ENCODE data around the gene MKRN2OS. TPM values are rescaled to one million over a fixed set of nuclear protein-coding genes. Genes with fewer than 3 reads are reported as not detected.

Gene MKRN2OS
- total RNA-seq, 1 donor from 2014 or later, result 0.23 TPM

GRCh38 chr3:12507591-12508281 lies 37.6 kb downstream of the MKRN2OS start:
- DNase-seq (ENCODE audit: low read depth), result no peak
- TF ChIP-seq CTCF (conservative IDR thresholded peaks at IDR 0.05; ENCODE audit: low read depth, low read length), result no peak
- H3K4me3 ChIP-seq (ENCODE audit: low read depth, low read length), result no peak overlapping the region

GRCh38 chr3:12506201-12506709 lies 39.0 kb downstream of the MKRN2OS start:
- DNase-seq (ENCODE audit: low read depth), result no peak
- H3K4me3 ChIP-seq (ENCODE audit: low read depth, low read length), result no peak overlapping the region
- TF ChIP-seq CTCF (conservative IDR thresholded peaks at IDR 0.05; ENCODE audit: low read depth, low read length), result no peak

DNA sequence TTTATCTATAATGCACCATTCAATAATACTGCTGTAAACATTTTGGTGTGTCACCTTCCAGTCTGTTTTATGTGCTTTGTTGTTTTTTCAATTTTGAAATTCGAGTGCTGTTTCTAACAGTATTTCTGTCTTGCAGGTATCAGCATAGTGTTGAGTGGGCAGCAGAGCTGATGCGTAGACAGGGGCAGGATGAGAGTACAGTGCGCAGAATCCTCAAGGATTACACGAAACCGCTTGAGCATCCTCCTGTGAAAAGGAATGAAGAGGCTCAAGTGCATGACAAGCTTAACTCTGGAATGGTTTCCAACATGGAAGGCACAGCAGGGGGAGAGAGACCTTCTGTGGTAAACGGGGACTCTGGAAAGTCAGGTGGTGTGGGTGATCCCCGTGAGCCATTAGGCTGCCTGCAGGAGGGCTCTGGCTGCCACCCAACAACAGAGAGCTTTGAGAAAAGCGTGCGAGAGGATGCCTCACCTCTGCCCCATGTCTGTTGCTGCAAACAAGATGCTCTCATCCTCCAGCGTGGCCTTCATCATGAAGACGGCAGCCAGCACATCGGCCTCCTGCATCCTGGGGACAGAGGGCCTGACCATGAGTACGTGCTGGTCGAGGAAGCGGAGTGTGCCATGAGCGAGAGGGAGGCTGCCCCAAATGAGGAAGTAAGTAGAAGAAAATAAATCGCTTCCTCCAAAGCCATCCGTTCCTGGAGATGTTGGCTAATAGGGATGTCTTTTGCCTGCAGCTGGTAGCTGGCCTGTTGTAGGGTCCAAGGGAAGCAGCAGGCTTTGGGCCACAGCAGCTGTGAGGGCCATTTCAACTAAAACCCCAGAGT lies 42.0 kb downstream of the MKRN2OS start:
- H3K4me3 ChIP-seq (ENCODE audit: low read depth, low read length), result no peak overlapping the region
- DNase-seq (ENCODE audit: low read depth), result no peak
- TF ChIP-seq CTCF (conservative IDR thresholded peaks at IDR 0.05; ENCODE audit: low read depth, low read length), result no peak

- H3K4me3 ChIP-seq (ENCODE audit: low read depth, low read length), result no peak overlapping the region
- no peak for DNase-seq (ENCODE audit: low read depth)
- no peak for TF ChIP-seq CTCF (conservative IDR thresholded peaks at IDR 0.05; ENCODE audit: low read depth, low read length)
These were observed 43.8 kb downstream of the MKRN2OS start for GRCh38 chr3:12501360-12502020.

DNA sequence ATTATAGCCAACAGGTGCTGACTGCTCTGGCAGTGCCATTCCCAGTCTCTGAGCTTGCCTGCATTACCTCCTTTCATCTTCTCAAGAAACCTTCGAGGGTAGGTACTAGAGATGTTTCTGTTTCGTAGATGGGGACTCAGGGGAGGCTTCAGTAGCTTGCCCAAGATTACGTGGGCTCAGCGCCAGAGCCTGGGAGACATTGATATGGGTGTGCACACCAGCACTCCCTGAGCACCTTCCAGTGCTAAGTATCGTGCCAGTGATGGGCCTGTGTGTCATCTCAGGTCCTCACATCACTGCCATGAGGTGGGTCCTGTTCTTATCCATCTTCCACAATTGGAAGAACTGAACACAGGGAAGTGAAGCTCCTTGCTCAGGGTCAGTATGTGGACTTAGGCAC lies 45.8 kb downstream of the MKRN2OS start:
- DNase-seq (ENCODE audit: low read depth), result no peak
- H3K4me3 ChIP-seq (ENCODE audit: low read depth, low read length), result no peak overlapping the region
- TF ChIP-seq CTCF (conservative IDR thresholded peaks at IDR 0.05; ENCODE audit: low read depth, low read length), result no peak

GRCh38 chr3:12496453-12496761 lies 48.9 kb downstream of the MKRN2OS start:
- no peak for TF ChIP-seq CTCF (conservative IDR thresholded peaks at IDR 0.05; ENCODE audit: low read depth, low read length)
- DNase-seq (ENCODE audit: low read depth), result no peak
- H3K4me3 ChIP-seq (ENCODE audit: low read depth, low read length), result no peak overlapping the region
